ENCODE data around the gene JCHAIN.

- TF ChIP-seq YY1 (IDR thresholded peaks at IDR 0.05; ENCODE audit: insufficient read depth, insufficient read length) (no peak), SUZ12 (IDR thresholded peaks at IDR 0.05; ENCODE audit: extremely low read depth, insufficient read depth, insufficient read length) (no peak), ZNF274 (IDR thresholded peaks at IDR 0.05; ENCODE audit: low read depth, low read length) (no peak)
These were observed 43.0 kb downstream of the JCHAIN start for GRCh38 chr4:70623323-70623722.
